Natural killer cell (primary cell): ENCODE measurements around the gene CABCOCO1. TPM values are rescaled to one million over a fixed set of nuclear protein-coding genes. Genes with fewer than 3 reads are reported as not detected.

Source experiments
- ATAC-seq, 3 donors: fragments of 150-1000 bp in 2 of 3; fragments of 200-7000 bp in 1 of 3; cut with Tn5 transposase; 1 replicate in 1 of 3; 2 replicates in 2 of 3; pipeline ENCODE4 v1.10.0; 2021; ENCODE audit warnings: mild to moderate bottlenecking in 2 of 3, moderate library complexity in 2 of 3
- DNase-seq, 2 donors: peaks; one replicate each; pipeline versions ENCODE4 v3.0.0 to v3.0.0-alpha.2; 2013 to 2021; ENCODE audit warnings: mixed read lengths in 1 of 2
- H3K27ac ChIP-seq: one replicate; pipeline ENCODE4 v1.5.1; 2013; ENCODE audit warnings: mild to moderate bottlenecking, low read length
- H3K27me3 ChIP-seq: one replicate; pipeline ENCODE4 v1.6.1; 2013; ENCODE audit warnings: low read length; ENCODE audit not compliant: control insufficient read depth, insufficient read depth
- H3K36me3 ChIP-seq: one replicate; pipeline ENCODE4 v1.6.1; 2013; ENCODE audit warnings: low read length; ENCODE audit not compliant: control insufficient read depth, insufficient read depth
- H3K4me1 ChIP-seq: one replicate; pipeline ENCODE4 v1.6.1; 2013; ENCODE audit warnings: low read length; ENCODE audit not compliant: control insufficient read depth, insufficient read depth
- H3K4me3 ChIP-seq: one replicate; pipeline ENCODE4 v1.5.1; 2013; ENCODE audit warnings: low read length
- H3K9me3 ChIP-seq: one replicate; pipeline ENCODE4 v1.6.1; 2013; ENCODE audit warnings: low read length; ENCODE audit not compliant: control insufficient read depth, insufficient read depth
- H3K27ac Mint-ChIP-seq, 2 donors: one replicate each; pipeline ENCODE4 v1.8.0; 2022; ENCODE audit warnings: mild to moderate bottlenecking in 2 of 2, mixed read lengths in 2 of 2, moderate library complexity in 1 of 2
- H3K27me3 Mint-ChIP-seq, 2 donors: one replicate each; pipeline ENCODE4 v1.8.0; 2022; ENCODE audit warnings: low read depth in 2 of 2, mixed read lengths in 2 of 2
- H3K36me3 Mint-ChIP-seq: one replicate; pipeline ENCODE4 v1.8.0; 2022; ENCODE audit warnings: mixed read lengths
- H3K4me1 Mint-ChIP-seq, 2 donors: one replicate each; pipeline ENCODE4 v1.8.0; 2022; ENCODE audit warnings: mixed read lengths in 2 of 2
- H3K4me3 Mint-ChIP-seq: one replicate; pipeline ENCODE4 v1.8.0; 2022; ENCODE audit warnings: mild to moderate bottlenecking, moderate library complexity, mixed read lengths
- H3K9me3 Mint-ChIP-seq, 2 donors: one replicate each; pipeline ENCODE4 v1.8.0; 2022; ENCODE audit warnings: mixed read lengths in 2 of 2
- CTCF ChIP-seq: fragments of 200-600 bp; IDR thresholded peaks from one replicate; pipeline ENCODE4 v1.8.0; 2022; ENCODE audit warnings: antibody characterized with exemption
- WGBS: methylation state at CpG from one replicate; pipeline ENCODE4 v1.1.7; 2013; ENCODE audit warnings: missing lambda C conversion rate; ENCODE audit not compliant: insufficient coverage; 5-methylcytosine and 5-hydroxymethylcytosine counted together
- intact Hi-C: fragments of 100-400 bp; cut with micrococcal nuclease; formaldehyde crosslinking; loops from one replicate; pipeline ENCODE4 v1.14.2; 2022
- total RNA-seq, 4 donors: library from RNA; stranded (reverse); fragments of 120-200 nt in 1 of 4; gene quantifications; one replicate each; pipeline versions ENCODE4 v1.2.3 to v1.2.4, GENCODE V29; 2013 to 2022

CABCOCO1 gene
- total RNA-seq, 3 donors from 2014 or later (not counting 1 experiment from before 2014, with no cell fraction given) = not detected

GRCh38 chr10:61765176-61766087, 102.7 kb downstream of the CABCOCO1 start:
- no peak for TF ChIP-seq CTCF
- H3K4me1 ChIP-seq = no peaks in the 10 kb centered on the region
- no peaks in the 10 kb centered on the region for H3K36me3 ChIP-seq
- intact Hi-C loops = no loop called here
- Mint-ChIP-seq H3K4me1 (peaks cover 8 to 12% of the 10 kb centered on the region in 2 donors), H3K27me3 (no peaks in the 10 kb centered on the region), H3K4me3 (no peak overlapping the region), H3K27ac (peak overlapping the region; percentile 5 to 52), H3K9me3 (no peaks in the 10 kb centered on the region), H3K36me3 (no peaks in the 10 kb centered on the region)
- 34% methylated on average over 7 of the region's 9 CpGs for WGBS
- ATAC-seq (peak; percentile 53 to 92 (median 79)), DNase-seq (peak in 1 of 2 donors; percentile 33)
- no peaks in the 10 kb centered on the region for H3K9me3 ChIP-seq
- no peaks in the 10 kb centered on the region for H3K27me3 ChIP-seq
- H3K27ac ChIP-seq = peak overlapping the region; percentile 24
- H3K4me3 ChIP-seq = no peak overlapping the region

GRCh38 chr10:61766927-61767326, 104.2 kb downstream of the CABCOCO1 start:
- no peaks in the 10 kb centered on the region for H3K9me3 Mint-ChIP-seq
- H3K27me3 Mint-ChIP-seq = no peaks in the 10 kb centered on the region
- no peak for DNase-seq
- H3K4me3 ChIP-seq = no peak overlapping the region
- no peaks in the 10 kb centered on the region for H3K27me3 ChIP-seq
- H3K4me1 Mint-ChIP-seq = peaks cover 8 to 12% of the 10 kb centered on the region in 2 donors
- no peak for TF ChIP-seq CTCF
- no peak overlapping the region for H3K27ac Mint-ChIP-seq
- no peak overlapping the region for H3K4me3 Mint-ChIP-seq
- no peaks in the 10 kb centered on the region for H3K36me3 Mint-ChIP-seq
- H3K9me3 ChIP-seq = no peaks in the 10 kb centered on the region
- no peaks in the 10 kb centered on the region for H3K4me1 ChIP-seq
- 38% methylated on average over 1 of the region's 1 CpG for WGBS
- H3K27ac ChIP-seq = no peak overlapping the region
- intact Hi-C loops = no loop called here
- ATAC-seq = no peak
- H3K36me3 ChIP-seq = no peaks in the 10 kb centered on the region

- no peaks in the 10 kb centered on the region for H3K36me3 ChIP-seq
- TF ChIP-seq CTCF = no peak
- no peak overlapping the region for H3K4me3 ChIP-seq
- H3K27ac Mint-ChIP-seq = no peak overlapping the region
- H3K4me3 Mint-ChIP-seq = no peak overlapping the region
- H3K9me3 ChIP-seq = no peaks in the 10 kb centered on the region
- H3K4me1 Mint-ChIP-seq = no peaks in the 10 kb centered on the region
- ATAC-seq (no peak), DNase-seq (no peak)
- intact Hi-C loops = no loop called here
- H3K9me3 Mint-ChIP-seq = no peaks in the 10 kb centered on the region
- no peaks in the 10 kb centered on the region for H3K27me3 Mint-ChIP-seq
- no peaks in the 10 kb centered on the region for H3K36me3 Mint-ChIP-seq
- no peaks in the 10 kb centered on the region for H3K27me3 ChIP-seq
- 98% methylated on average over 2 of the region's 3 CpGs for WGBS
- no peaks in the 10 kb centered on the region for H3K4me1 ChIP-seq
- no peak overlapping the region for H3K27ac ChIP-seq
Observed at GRCh38 chr10:61774031-61774430, 111.3 kb downstream of the CABCOCO1 start.
